Common myeloid progenitor, CD34-positive (primary cell): ENCODE data around the gene ANKRD30A.

Experiments
- CTCF ChIA-PET: fragments of 350-600 bp; sonication (Branson Sonifier 250); formaldehyde crosslinking; loops from one replicate; lab custom pipeline; 2021; ENCODE audit warnings: antibody characterized with exemption; lab: Charles Lee
- POLR2A ChIA-PET: fragments of 350-600 bp; sonication (Branson Sonifier 250); formaldehyde crosslinking; loops from one replicate; lab custom pipeline; 2021; ENCODE audit warnings: antibody characterized with exemption; lab: Charles Lee
- DNase-seq, 3 donors: peaks; one replicate each; pipeline versions ENCODE4 v3.0.0 to v3.0.0-alpha.2; 2013
- H3K27ac ChIP-seq, 2 experiments: 1 replicate in 1 of 2; 2 replicates in 1 of 2; pipeline ENCODE4 v1.7.0; 2013; ENCODE audit warnings: inconsistent platforms in 2 of 2, low read length in 2 of 2, mild to moderate bottlenecking in 2 of 2, low read depth in 1 of 2, moderate library complexity in 1 of 2; ENCODE audit not compliant: severe bottlenecking in 2 of 2, insufficient read depth in 1 of 2, poor library complexity in 1 of 2
- H3K27me3 ChIP-seq, 5 experiments: replicated peaks in 2 of 5; 1 replicate in 3 of 5; 2 replicates in 2 of 5; pipeline versions ENCODE4 v1.6.1 to v1.7.0; 2013; ENCODE audit warnings: low read length in 4 of 5, mild to moderate bottlenecking in 2 of 5, moderate library complexity in 2 of 5, inconsistent platforms in 1 of 5; ENCODE audit not compliant: insufficient read depth in 5 of 5, control insufficient read depth in 4 of 5
- H3K36me3 ChIP-seq, 4 experiments: 1 replicate in 2 of 4; 2 replicates in 2 of 4; pipeline versions ENCODE4 v1.6.1 to v1.7.0; 2013; ENCODE audit warnings: low read length in 3 of 4, control low read depth in 1 of 4, mild to moderate bottlenecking in 1 of 4; ENCODE audit not compliant: control insufficient read depth in 4 of 4, insufficient read depth in 4 of 4
- H3K4me1 ChIP-seq, 4 experiments: 1 replicate in 3 of 4; 2 replicates in 1 of 4; pipeline versions ENCODE4 v1.6.1 to v1.7.1; 2013; ENCODE audit warnings: low read length in 3 of 4, mild to moderate bottlenecking in 3 of 4, control low read depth in 1 of 4, inconsistent platforms in 1 of 4, moderate library complexity in 1 of 4; ENCODE audit not compliant: control insufficient read depth in 4 of 4, insufficient read depth in 4 of 4; ENCODE audit errors: control extremely low read depth in 1 of 4
- H3K4me3 ChIP-seq, 7 experiments: 1 replicate in 4 of 7; 2 replicates in 3 of 7; pipeline versions ENCODE4 v1.5.1 to v1.7.0; 2013; ENCODE audit warnings: mild to moderate bottlenecking in 7 of 7, low read length in 6 of 7, moderate library complexity in 6 of 7, inconsistent platforms in 2 of 7, low read depth in 2 of 7, control low read depth in 1 of 7; ENCODE audit not compliant: insufficient read depth in 4 of 7, control insufficient read depth in 1 of 7; ENCODE audit errors: extremely low read depth in 1 of 7
- H3K9me3 ChIP-seq, 5 experiments: 1 replicate in 4 of 5; 2 replicates in 1 of 5; pipeline versions ENCODE4 v1.6.1 to v1.7.1; 2013; ENCODE audit warnings: low read length in 4 of 5, mild to moderate bottlenecking in 2 of 5, inconsistent platforms in 1 of 5, low read depth in 1 of 5, moderate library complexity in 1 of 5; ENCODE audit not compliant: control insufficient read depth in 4 of 5, insufficient read depth in 2 of 5; ENCODE audit errors: control extremely low read depth in 1 of 5
- WGBS: methylation state at CpG from one replicate; pipeline ENCODE4 v1.1.5; 2013; ENCODE audit not compliant: insufficient coverage; 5-methylcytosine and 5-hydroxymethylcytosine counted together

ANKRD30A gene

GRCh38 chr10:37289833-37290464 is 164.6 kb downstream of the ANKRD30A start:
- no peak for DNase-seq
- H3K4me3 ChIP-seq = no peak overlapping the region
- peaks cover 0 to 9% (median 3%) of the 10 kb centered on the region in 5 experiments for H3K9me3 ChIP-seq
- 78% methylated on average over 3 of the region's 4 CpGs for WGBS
- ChIA-PET CTCF (no interaction called here), POLR2A (no interaction called here)
- no peaks in the 10 kb centered on the region for H3K27me3 ChIP-seq
- no peak overlapping the region for H3K27ac ChIP-seq
- H3K36me3 ChIP-seq = no peaks in the 10 kb centered on the region
- H3K4me1 ChIP-seq = no peaks in the 10 kb centered on the region

- H3K27ac ChIP-seq = no peak overlapping the region
- no peaks in the 10 kb centered on the region for H3K27me3 ChIP-seq
- ChIA-PET CTCF (no interaction called here), POLR2A (no interaction called here)
- H3K4me1 ChIP-seq = no peaks in the 10 kb centered on the region
- no peak for DNase-seq
- peaks cover 0 to 15% (median 3%) of the 10 kb centered on the region in 5 experiments for H3K9me3 ChIP-seq
- no CpG with 5 or more reads among the region's 2 CpGs for WGBS
- H3K36me3 ChIP-seq = no peaks in the 10 kb centered on the region
- H3K4me3 ChIP-seq = no peak overlapping the region
Observed at GRCh38 chr10:37301271-37301670, 175.9 kb downstream of the ANKRD30A start.

GRCh38 chr10:37304036-37304435 is 178.6 kb downstream of the ANKRD30A start:
- CTCF ChIA-PET = no interaction called here
- POLR2A ChIA-PET = no interaction called here

GRCh38 chr10:37314350-37314749 is 189.0 kb downstream of the ANKRD30A start:
- ChIA-PET CTCF (no interaction called here), POLR2A (no interaction called here)
- Histone ChIP-seq H3K36me3 (no peaks in the 10 kb centered on the region), H3K27me3 (no peaks in the 10 kb centered on the region), H3K27ac (no peak overlapping the region), H3K9me3 (peaks cover 0 to 10% (median 0%) of the 10 kb centered on the region in 5 experiments), H3K4me3 (no peak overlapping the region), H3K4me1 (no peaks in the 10 kb centered on the region)
- 40% methylated on average over 1 of the region's 3 CpGs for WGBS
- DNase-seq = no peak

More at GRCh38 chr10:37304036-37304435, 178.6 kb downstream of the ANKRD30A start:
- 38% methylated on average over 1 of the region's 2 CpGs for WGBS
- DNase-seq = no peak
- Histone ChIP-seq H3K4me1 (no peaks in the 10 kb centered on the region), H3K4me3 (no peak overlapping the region), H3K9me3 (peaks cover 0 to 10% (median 4%) of the 10 kb centered on the region in 5 experiments), H3K27me3 (no peaks in the 10 kb centered on the region), H3K27ac (no peak overlapping the region), H3K36me3 (no peaks in the 10 kb centered on the region)

GRCh38 chr10:37314862-37315261 is 189.5 kb downstream of the ANKRD30A start:
- Histone ChIP-seq H3K4me3 (no peak overlapping the region), H3K36me3 (no peaks in the 10 kb centered on the region), H3K4me1 (no peaks in the 10 kb centered on the region), H3K27ac (no peak overlapping the region), H3K27me3 (no peaks in the 10 kb centered on the region), H3K9me3 (peaks cover 0 to 11% (median 0%) of the 10 kb centered on the region in 5 experiments)
- ChIA-PET CTCF (no interaction called here), POLR2A (no interaction called here)
- no peak for DNase-seq
- WGBS = no CpG with 5 or more reads among the region's 1 CpG

GRCh38 chr10:37344413-37344812 is 219.0 kb downstream of the ANKRD30A start:
- DNase-seq = no peak
- Histone ChIP-seq H3K9me3 (peaks cover 0 to 9% (median 5%) of the 10 kb centered on the region in 5 experiments), H3K36me3 (no peaks in the 10 kb centered on the region), H3K4me3 (no peak overlapping the region), H3K4me1 (no peaks in the 10 kb centered on the region), H3K27me3 (no peaks in the 10 kb centered on the region), H3K27ac (no peak overlapping the region)
- 86% methylated on average over 1 of the region's 2 CpGs for WGBS
- CTCF ChIA-PET = no interaction called here
- POLR2A ChIA-PET = no interaction called here

- H3K4me3 ChIP-seq = no peak overlapping the region
- no peaks in the 10 kb centered on the region for H3K36me3 ChIP-seq
- no peak overlapping the region for H3K27ac ChIP-seq
- CTCF ChIA-PET = no interaction called here
- POLR2A ChIA-PET = interaction anchor here (0.6 kb wide), 1 partner anchor 552 kb away, joined by 3 read pairs; no protein-coding TSS in a partner anchor
- no peak for DNase-seq
- peaks cover 0 to 9% (median 5%) of the 10 kb centered on the region in 5 experiments for H3K9me3 ChIP-seq
- H3K27me3 ChIP-seq = no peaks in the 10 kb centered on the region
- 77% methylated on average over 3 of the region's 3 CpGs for WGBS
- H3K4me1 ChIP-seq = no peaks in the 10 kb centered on the region
Observed at GRCh38 chr10:37379991-37380390, 254.6 kb downstream of the ANKRD30A start.
